ENCODE data around the gene LIF. TPM values are rescaled to one million over a fixed set of nuclear protein-coding genes. Genes with fewer than 3 reads are reported as not detected.

The LIF gene
- total and polyA plus RNA-seq, 2 donors (not counting 3 experiments of a cell fraction or from before 2014, with no cell fraction given) = 0.12 to 0.27 TPM

GRCh38 chr22:30265823-30266444 lies 19.4 kb upstream of the LIF start:
- no peaks in the 10 kb centered on the region for H3K36me3 ChIP-seq (ENCODE audit: control insufficient read depth in 2 of 2, extremely low read depth in 1 of 2, insufficient read depth in 2 of 2, low read length in 2 of 2)
- no peaks in the 10 kb centered on the region for H3K9me1 ChIP-seq (replicated peaks; ENCODE audit: control insufficient read depth, extremely low read depth, insufficient read depth, low read length)
- no peak for DNase-seq (ENCODE audit: low read depth, low spot score)
- no TSS peak for BruUV-seq (replicated peaks)
- H3K4me2 ChIP-seq (ENCODE audit: insufficient read depth, low read length) = no peak overlapping the region
- H2AFZ ChIP-seq (ENCODE audit: low read depth, low read length) = no peak overlapping the region
- CTCF ChIA-PET = interaction anchor here (0.8 to 4.3 kb wide), 5 partner anchors 10 to 121 kb away, joined by 3 to 37 read pairs (median 11); partner anchors contain the start of genes CCDC157, RNF215, SF3A1 and TBC1D10A
- H3K4me1 ChIP-seq (ENCODE audit: control insufficient read depth, extremely low read depth, insufficient read depth, low read length) = peaks cover 6% of the 10 kb centered on the region
- POLR2A ChIA-PET = no interaction called here
- H3K4me3 ChIP-seq (replicated peaks in 1 of 3; ENCODE audit: insufficient read depth in 1 of 3, low read depth in 1 of 3, low read length in 3 of 3) = no peak overlapping the region
- H3K27me3 ChIP-seq (ENCODE audit: control insufficient read depth in 2 of 2, insufficient read depth in 2 of 2, low read length in 2 of 2) = no peaks in the 10 kb centered on the region
- dilution Hi-C loops (cut with MboI; ENCODE audit: extremely low pct_ligation_motif_present, low sequenced_read_pairs) (no loop called here), intact Hi-C loops (cut with micrococcal nuclease) (no loop called here)
- TF ChIP-seq FOS (IDR thresholded peaks at IDR 0.05; ENCODE audit: borderline replicate concordance, insufficient read depth, low read length) (no peak), POLR2A (IDR thresholded peaks at IDR 0.05; ENCODE audit: low read depth, low read length) (no peak), POLR2AphosphoS5 (IDR thresholded peaks at IDR 0.05; ENCODE audit: insufficient read depth, low read depth, low read length) (no peak), MAX (IDR thresholded peaks at IDR 0.05; ENCODE audit: insufficient read depth, insufficient read length) (no peak), JUN (IDR thresholded peaks at IDR 0.05; ENCODE audit: borderline replicate concordance, insufficient read depth, insufficient read length, low read depth) (no peak), GATA2 (IDR thresholded peaks at IDR 0.05; ENCODE audit: insufficient read depth, insufficient read length, low read depth, low read length) (no peak), EZH2 (IDR thresholded peaks at IDR 0.05; ENCODE audit: borderline replicate concordance, low read depth, low read length, severe bottlenecking) (no peak), CTCF (IDR thresholded peaks at IDR 0.05; ENCODE audit: extremely low read depth in 1 of 2, insufficient read depth in 1 of 2, low read depth in 1 of 2, low read length in 2 of 2) (no peak), MYC (IDR thresholded peaks at IDR 0.05; ENCODE audit: low read depth, low read length) (no peak)
- H3K79me2 ChIP-seq (ENCODE audit: control insufficient read depth, insufficient read depth, low read length) = no peaks in the 10 kb centered on the region
- H3K27ac ChIP-seq (ENCODE audit: insufficient read depth, low read depth, low read length) = no peak overlapping the region
- no peak for FAIRE-seq
- H3K9me3 ChIP-seq (replicated peaks; ENCODE audit: control insufficient read depth, insufficient read depth, low read length) = no peaks in the 10 kb centered on the region
- no peaks in the 10 kb centered on the region for H4K20me1 ChIP-seq (replicated peaks; ENCODE audit: control insufficient read depth, extremely low read depth, insufficient read depth, low read length)
- H3K9ac ChIP-seq (replicated peaks; ENCODE audit: extremely low read depth, insufficient read depth, low read length) = no peak overlapping the region
